ENCODE measurements around the gene SAMM50. TPM values are rescaled to one million over a fixed set of nuclear protein-coding genes. Genes with fewer than 3 reads are reported as not detected.

SAMM50 gene
- total RNA-seq, 4 donors from 2014 or later = 24.3 to 29.4 (median 28.1) TPM

DNA sequence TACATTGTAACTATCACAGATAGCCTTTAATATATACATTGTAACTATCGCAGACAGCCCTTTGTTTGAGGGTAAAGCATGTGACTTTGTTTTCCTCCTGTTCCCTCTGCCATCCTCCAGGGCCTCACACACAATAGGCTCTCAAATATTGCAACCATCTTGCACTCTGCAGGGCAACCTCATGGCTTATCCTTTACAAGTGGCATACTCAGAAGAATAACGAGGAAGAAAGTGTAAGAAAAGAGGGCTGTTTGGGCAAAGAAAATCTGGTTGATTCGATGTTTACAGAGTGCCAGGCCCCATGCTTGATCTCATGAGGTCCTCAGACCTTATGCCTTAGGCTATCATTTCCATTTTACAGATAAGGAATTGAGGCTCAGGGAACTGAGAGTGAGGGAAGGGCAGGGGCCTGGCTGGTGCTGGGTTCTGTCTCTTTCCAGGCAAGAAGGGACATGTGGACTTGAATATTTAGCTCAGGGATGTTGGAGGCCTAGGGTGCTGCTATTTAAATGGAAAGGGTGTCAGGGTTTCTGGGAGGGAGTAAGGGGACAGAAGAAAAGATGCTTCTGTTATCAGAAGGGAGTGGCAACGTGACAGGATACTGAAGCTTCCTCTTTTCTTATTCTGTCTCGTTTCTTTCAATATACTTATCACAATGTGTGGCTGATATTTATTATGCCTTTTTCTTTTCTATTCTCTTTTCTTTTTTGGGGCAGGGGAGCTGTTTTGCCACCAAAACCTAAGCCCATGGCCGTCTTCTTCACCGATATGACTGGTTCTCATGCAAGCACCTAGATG is 1.1 kb upstream of the SAMM50 start:
- Histone ChIP-seq H3K27me3 (peaks cover 0 to 8% of the 10 kb centered on the region in 2 donors), H3K36me3 (no peaks in the 10 kb centered on the region), H3K4me1 (peaks cover 0 to 36% (median 17%) of the 10 kb centered on the region in 4 donors), H3K4me3 (peak overlapping the region; percentile 59 to 82 (median 80)), H3K27ac (peak overlapping the region in 2 of 4 donors; percentile 79 to 82), H3K9me3 (no peaks in the 10 kb centered on the region)
- 32 to 42% methylated on average over 7 of the region's 7 CpGs for WGBS, 2 donors
- DNase-seq (ENCODE audit: low spot score in 2 of 2) = no peak
- TF ChIP-seq, protein P1, sequence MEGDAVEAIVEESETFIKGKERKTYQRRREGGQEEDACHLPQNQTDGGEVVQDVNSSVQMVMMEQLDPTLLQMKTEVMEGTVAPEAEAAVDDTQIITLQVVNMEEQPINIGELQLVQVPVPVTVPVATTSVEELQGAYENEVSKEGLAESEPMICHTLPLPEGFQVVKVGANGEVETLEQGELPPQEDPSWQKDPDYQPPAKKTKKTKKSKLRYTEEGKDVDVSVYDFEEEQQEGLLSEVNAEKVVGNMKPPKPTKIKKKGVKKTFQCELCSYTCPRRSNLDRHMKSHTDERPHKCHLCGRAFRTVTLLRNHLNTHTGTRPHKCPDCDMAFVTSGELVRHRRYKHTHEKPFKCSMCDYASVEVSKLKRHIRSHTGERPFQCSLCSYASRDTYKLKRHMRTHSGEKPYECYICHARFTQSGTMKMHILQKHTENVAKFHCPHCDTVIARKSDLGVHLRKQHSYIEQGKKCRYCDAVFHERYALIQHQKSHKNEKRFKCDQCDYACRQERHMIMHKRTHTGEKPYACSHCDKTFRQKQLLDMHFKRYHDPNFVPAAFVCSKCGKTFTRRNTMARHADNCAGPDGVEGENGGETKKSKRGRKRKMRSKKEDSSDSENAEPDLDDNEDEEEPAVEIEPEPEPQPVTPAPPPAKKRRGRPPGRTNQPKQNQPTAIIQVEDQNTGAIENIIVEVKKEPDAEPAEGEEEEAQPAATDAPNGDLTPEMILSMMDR (IDR thresholded peaks at IDR 0.05) = no peak
- TF ChIP-seq POLR2A (IDR thresholded peaks at IDR 0.05) = no peak
- TF ChIP-seq EP300 (IDR thresholded peaks at IDR 0.05) = no peak

- Histone ChIP-seq H3K27me3 (peaks cover 0 to 8% of the 10 kb centered on the region in 2 donors), H3K4me3 (peak overlapping the region; percentile 59 to 82 (median 80)), H3K27ac (peak overlapping the region in 3 of 4 donors; percentile 78 to 82 (median 79)), H3K9me3 (no peaks in the 10 kb centered on the region), H3K36me3 (no peaks in the 10 kb centered on the region), H3K4me1 (peaks cover 0 to 36% (median 17%) of the 10 kb centered on the region in 4 donors)
- TF ChIP-seq, protein P1 (IDR thresholded peaks at IDR 0.05) = no peak
- TF ChIP-seq POLR2A (IDR thresholded peaks at IDR 0.05) (no peak), EP300 (IDR thresholded peaks at IDR 0.05) (no peak)
- no peak for DNase-seq (ENCODE audit: low spot score in 2 of 2)
- 38 to 42% methylated on average over 17 of the region's 17 CpGs for WGBS, 2 donors
Measured at GRCh38 chr22:43955883-43956782, 891 bp downstream of the SAMM50 start.

GRCh38 chr22:43956805-43957463 is 1.7 kb downstream of the SAMM50 start:
- peaks cover 0 to 2% of the 10 kb centered on the region in 2 donors for H3K27me3 ChIP-seq
- no peak for DNase-seq (ENCODE audit: low spot score in 2 of 2)
- peaks cover 0 to 36% (median 17%) of the 10 kb centered on the region in 4 donors for H3K4me1 ChIP-seq
- TF ChIP-seq POLR2A (IDR thresholded peaks at IDR 0.05) (no peak), EP300 (IDR thresholded peaks at IDR 0.05) (no peak)
- H3K27ac ChIP-seq = no peak overlapping the region
- H3K4me3 ChIP-seq = peak overlapping the region in 1 of 4 donors; percentile 81
- H3K36me3 ChIP-seq = no peaks in the 10 kb centered on the region
- H3K9me3 ChIP-seq = no peaks in the 10 kb centered on the region
- 81 to 87% methylated on average over 9 of the region's 9 CpGs for WGBS, 2 donors

DNA sequence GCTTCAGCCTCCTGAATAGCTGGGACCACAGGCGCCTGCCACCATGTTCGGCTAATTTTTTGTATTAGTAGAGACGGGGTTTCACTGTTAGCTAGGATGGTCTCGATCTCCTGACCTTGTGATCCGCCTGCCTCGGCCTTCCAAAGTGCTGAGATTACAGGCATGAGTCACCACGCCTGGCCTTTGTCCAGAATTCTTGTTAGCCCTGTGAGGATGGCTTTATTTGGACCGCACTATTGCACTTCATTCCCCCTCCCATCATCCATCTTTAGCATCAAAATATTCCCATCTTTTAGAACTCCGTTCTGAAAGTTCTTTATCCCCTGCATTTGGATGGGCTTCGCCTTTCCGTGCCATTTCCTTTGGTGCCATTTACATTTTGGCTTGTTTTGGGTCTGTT is 2.6 kb downstream of the SAMM50 start:
- TF ChIP-seq POLR2A (IDR thresholded peaks at IDR 0.05) = no peak
- peaks cover 0 to under 1% (median 0%) of the 10 kb centered on the region in 3 donors for H3K36me3 ChIP-seq
- H3K27ac ChIP-seq = no peak overlapping the region
- no peaks in the 10 kb centered on the region for H3K27me3 ChIP-seq
- no peaks in the 10 kb centered on the region for H3K9me3 ChIP-seq
- 78 to 83% methylated on average over 11 of the region's 11 CpGs for WGBS, 2 donors
- DNase-seq (ENCODE audit: low spot score in 2 of 2) = no peak
- no peak overlapping the region for H3K4me3 ChIP-seq
- H3K4me1 ChIP-seq = peaks cover 0 to 36% (median 17%) of the 10 kb centered on the region in 4 donors

DNA sequence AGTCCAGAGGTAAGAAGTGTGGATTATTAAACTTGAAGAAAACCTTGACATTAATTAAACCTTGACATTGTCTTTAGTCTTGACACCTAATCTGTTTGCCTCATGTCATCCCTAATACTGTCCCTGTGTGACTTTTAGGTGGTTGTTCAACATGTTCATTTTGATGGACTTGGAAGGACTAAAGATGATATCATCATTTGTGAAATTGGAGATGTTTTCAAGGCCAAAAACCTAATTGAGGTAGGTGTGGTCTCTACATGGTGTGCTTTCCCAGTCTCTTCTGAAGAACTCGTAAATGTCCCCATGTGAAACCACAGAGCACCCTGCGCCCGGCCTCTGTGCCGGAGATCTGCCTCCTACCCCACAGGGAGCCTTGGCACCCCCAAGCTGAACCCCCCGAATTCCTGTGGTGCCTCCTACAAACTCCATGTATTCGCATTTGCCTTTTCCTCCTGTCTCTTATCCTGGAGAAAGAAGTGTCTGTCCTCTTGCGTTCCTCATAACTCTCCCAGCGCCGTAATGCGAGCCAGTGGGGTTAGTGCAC is 9.1 kb downstream of the SAMM50 start:
- H3K9me3 ChIP-seq = no peaks in the 10 kb centered on the region
- H3K4me1 ChIP-seq = no peaks in the 10 kb centered on the region
- no peak overlapping the region for H3K4me3 ChIP-seq
- H3K27ac ChIP-seq = no peak overlapping the region
- 95 to 96% methylated on average over 10 of the region's 10 CpGs for WGBS, 2 donors
- no peak for TF ChIP-seq EP300 (IDR thresholded peaks at IDR 0.05)
- no peak for TF ChIP-seq POLR2A (IDR thresholded peaks at IDR 0.05)
- TF ChIP-seq, protein P1 (IDR thresholded peaks at IDR 0.05) = no peak
- no peaks in the 10 kb centered on the region for H3K27me3 ChIP-seq
- DNase-seq (ENCODE audit: low spot score in 2 of 2) = no peak
- peaks cover 0 to 64% (median 28%) of the 10 kb centered on the region in 3 donors for H3K36me3 ChIP-seq
